ENCODE measurements around the gene HTD2.
A peak's percentile ranks its signal among the peaks of the same experiment; 100 is the strongest.

Gene HTD2

DNA sequence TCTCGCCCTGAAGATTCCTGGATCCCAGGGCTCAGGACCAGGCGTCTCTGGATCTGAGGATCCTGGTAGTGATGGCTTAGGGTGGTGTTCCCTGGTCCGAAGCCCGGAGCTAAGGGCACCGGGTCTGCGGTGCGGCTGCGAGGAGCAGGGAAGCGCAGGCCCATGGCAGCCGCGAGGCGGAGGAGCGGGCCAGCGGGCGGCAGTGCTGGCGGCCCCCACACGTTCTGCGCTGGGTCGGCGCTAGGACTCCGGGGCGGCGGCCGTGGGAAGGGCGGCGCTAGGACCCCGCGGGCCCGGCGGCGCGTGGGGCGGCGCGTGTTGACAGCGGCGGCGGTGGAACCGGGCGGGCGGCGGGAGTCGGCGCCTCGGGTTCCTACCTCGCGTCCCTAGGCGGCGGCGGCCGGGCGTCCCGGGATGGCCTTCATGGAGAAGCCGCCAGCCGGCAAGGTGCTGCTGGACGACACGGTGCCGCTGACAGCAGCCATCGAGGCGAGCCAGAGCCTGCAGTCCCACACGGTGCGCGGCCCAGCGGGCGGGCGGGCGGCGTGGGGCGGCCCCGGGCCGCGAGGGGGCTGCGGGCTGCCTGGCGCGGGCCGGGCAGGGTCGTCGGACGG lies 26.4 kb downstream of the HTD2 start, which contains the start of gene PXK:
Gene PXK (plus strand): TSS at position 318 of the 614 bp plus-strand sequence. CDS start 97 bp downstream, at position 415.
- H3K4me3 ChIP-seq (IDR thresholded peaks at IDR 0.05; ENCODE audit: insufficient read depth, low read depth, low read length), result peak within 1 kb of the TSS; percentile 62
- H3K4me2 ChIP-seq, result peak within 1 kb of the TSS; percentile 63
- H3K36me3 ChIP-seq (ENCODE audit: insufficient read depth), result no peaks in the 10 kb centered on the region
- no peaks in the 10 kb centered on the region for H3K79me2 ChIP-seq (ENCODE audit: insufficient read depth, low read depth)
- peaks cover 24% of the 10 kb centered on the region for H3K4me1 ChIP-seq (ENCODE audit: low read depth, poor library complexity, severe bottlenecking)
- no peaks in the 10 kb centered on the region for H4K20me1 ChIP-seq (ENCODE audit: insufficient read depth)
- TF ChIP-seq, protein P1, sequence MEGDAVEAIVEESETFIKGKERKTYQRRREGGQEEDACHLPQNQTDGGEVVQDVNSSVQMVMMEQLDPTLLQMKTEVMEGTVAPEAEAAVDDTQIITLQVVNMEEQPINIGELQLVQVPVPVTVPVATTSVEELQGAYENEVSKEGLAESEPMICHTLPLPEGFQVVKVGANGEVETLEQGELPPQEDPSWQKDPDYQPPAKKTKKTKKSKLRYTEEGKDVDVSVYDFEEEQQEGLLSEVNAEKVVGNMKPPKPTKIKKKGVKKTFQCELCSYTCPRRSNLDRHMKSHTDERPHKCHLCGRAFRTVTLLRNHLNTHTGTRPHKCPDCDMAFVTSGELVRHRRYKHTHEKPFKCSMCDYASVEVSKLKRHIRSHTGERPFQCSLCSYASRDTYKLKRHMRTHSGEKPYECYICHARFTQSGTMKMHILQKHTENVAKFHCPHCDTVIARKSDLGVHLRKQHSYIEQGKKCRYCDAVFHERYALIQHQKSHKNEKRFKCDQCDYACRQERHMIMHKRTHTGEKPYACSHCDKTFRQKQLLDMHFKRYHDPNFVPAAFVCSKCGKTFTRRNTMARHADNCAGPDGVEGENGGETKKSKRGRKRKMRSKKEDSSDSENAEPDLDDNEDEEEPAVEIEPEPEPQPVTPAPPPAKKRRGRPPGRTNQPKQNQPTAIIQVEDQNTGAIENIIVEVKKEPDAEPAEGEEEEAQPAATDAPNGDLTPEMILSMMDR (conservative IDR thresholded peaks at IDR 0.05; ENCODE audit: low read depth, low read length), result no peak
- no peak within 1 kb of the TSS for H3K27ac ChIP-seq
- H3K9ac ChIP-seq, result peak within 1 kb of the TSS; percentile 25; the same call in 1 of the 2 replicates
- H2AFZ ChIP-seq (ENCODE audit: low read depth), result peak within 1 kb of the TSS; percentile 79
- H3K27me3 ChIP-seq (ENCODE audit: insufficient read depth, low read depth), result no peaks in the 10 kb centered on the region

DNA sequence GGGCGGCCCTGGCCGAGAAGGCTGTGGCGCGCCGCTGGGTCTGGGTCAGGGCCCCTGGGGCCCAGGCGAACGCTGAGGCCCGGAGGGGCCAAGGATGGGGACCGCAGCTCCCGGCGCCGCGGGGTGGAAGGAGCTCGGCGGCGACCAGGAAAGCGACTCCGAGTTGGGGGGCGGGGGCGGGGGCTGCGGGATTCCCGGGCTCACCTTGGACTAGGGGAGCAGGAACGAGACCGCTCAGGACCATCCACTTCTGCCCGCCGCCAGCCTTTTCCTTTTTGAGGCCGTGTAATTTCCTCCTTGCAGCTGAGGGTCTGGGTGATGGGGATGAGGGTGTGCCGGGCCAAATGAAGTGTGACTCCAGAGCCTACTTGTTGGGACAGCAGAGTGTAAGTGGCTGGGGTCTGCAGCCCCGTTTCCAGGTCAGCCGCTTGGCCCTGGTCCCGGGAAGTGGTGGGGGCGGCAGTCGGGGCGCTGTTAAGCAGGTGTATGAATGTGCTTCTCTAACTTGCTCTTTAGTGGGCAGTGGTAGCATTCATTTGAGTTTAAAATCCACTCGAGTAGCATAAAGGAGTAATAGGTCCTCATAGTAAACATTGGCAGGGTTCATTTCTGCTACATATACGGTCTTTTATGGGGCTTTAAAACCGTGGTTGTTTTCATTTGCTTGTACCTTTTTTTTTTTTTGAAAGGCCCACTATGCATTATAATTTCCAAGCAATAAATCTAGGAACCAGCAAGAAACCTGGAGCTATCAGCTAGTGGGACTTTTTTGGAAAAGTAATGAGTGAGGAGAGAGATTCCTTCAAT lies 27.1 kb downstream of the HTD2 start:
- peak overlapping the region; percentile 25; the same call in 1 of the 2 replicates for H3K9ac ChIP-seq
- no peaks in the 10 kb centered on the region for H3K36me3 ChIP-seq (ENCODE audit: insufficient read depth)
- H4K20me1 ChIP-seq (ENCODE audit: insufficient read depth), result no peaks in the 10 kb centered on the region
- H3K4me3 ChIP-seq (IDR thresholded peaks at IDR 0.05; ENCODE audit: insufficient read depth, low read depth, low read length), result peak overlapping the region; percentile 62
- peaks cover 24% of the 10 kb centered on the region for H3K4me1 ChIP-seq (ENCODE audit: low read depth, poor library complexity, severe bottlenecking)
- no peaks in the 10 kb centered on the region for H3K79me2 ChIP-seq (ENCODE audit: insufficient read depth, low read depth)
- TF ChIP-seq, protein P1 (conservative IDR thresholded peaks at IDR 0.05; ENCODE audit: low read depth, low read length), result no peak
- peak overlapping the region; percentile 56 for H3K4me2 ChIP-seq
- no peaks in the 10 kb centered on the region for H3K27me3 ChIP-seq (ENCODE audit: insufficient read depth, low read depth)
- no peak overlapping the region for H3K27ac ChIP-seq
- H2AFZ ChIP-seq (ENCODE audit: low read depth), result peak overlapping the region; percentile 34; the same call in 1 of the 2 replicates

DNA sequence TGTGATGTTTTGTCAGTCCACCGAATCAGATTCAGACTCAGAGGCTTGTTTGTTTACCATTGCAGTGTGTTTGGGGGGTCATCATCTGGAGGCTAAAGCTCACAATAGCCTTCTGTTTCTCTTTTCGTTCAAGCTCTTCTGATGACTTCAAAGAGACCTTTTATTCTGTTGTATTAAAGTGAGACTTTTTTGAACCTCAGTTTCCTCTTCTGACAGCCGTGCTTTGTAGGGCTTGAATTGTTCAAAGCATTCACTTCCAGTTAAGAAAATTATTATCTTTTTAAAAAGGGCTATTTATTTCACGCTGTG lies 27.6 kb downstream of the HTD2 start:
- Histone ChIP-seq H3K27ac (no peak overlapping the region), H3K4me3 (IDR thresholded peaks at IDR 0.05; ENCODE audit: insufficient read depth, low read depth, low read length) (peak overlapping the region; percentile 62), H2AFZ (ENCODE audit: low read depth) (no peak overlapping the region), H3K9ac (no peak overlapping the region), H3K27me3 (ENCODE audit: insufficient read depth, low read depth) (no peaks in the 10 kb centered on the region), H3K36me3 (ENCODE audit: insufficient read depth) (no peaks in the 10 kb centered on the region), H3K4me1 (ENCODE audit: low read depth, poor library complexity, severe bottlenecking) (peaks cover 24% of the 10 kb centered on the region), H3K79me2 (ENCODE audit: insufficient read depth, low read depth) (no peaks in the 10 kb centered on the region), H4K20me1 (ENCODE audit: insufficient read depth) (no peaks in the 10 kb centered on the region), H3K4me2 (peak overlapping the region; percentile 56)
- TF ChIP-seq, protein P1 (conservative IDR thresholded peaks at IDR 0.05; ENCODE audit: low read depth, low read length), result no peak

DNA sequence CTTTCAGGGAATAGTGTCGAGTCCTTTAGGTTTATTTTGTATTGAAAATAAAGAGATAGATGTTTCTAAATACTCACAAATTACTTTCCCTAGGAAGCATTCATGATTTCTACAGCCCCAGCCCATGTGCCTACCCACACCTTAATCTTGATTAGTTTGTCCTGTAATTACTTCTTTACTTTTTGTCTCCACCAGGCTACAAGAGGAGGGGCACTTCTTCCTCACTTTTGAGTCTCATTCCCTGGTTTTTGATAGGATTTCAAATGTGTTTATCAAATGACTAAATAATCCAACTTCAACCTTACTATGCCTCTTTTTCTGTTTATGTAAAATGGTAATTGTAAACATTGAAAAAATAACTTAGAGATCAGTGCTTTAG lies 28.2 kb downstream of the HTD2 start:
- no peak overlapping the region for H3K27ac ChIP-seq
- H3K4me1 ChIP-seq (ENCODE audit: low read depth, poor library complexity, severe bottlenecking), result peaks cover 24% of the 10 kb centered on the region
- H3K79me2 ChIP-seq (ENCODE audit: insufficient read depth, low read depth), result no peaks in the 10 kb centered on the region
- H3K4me3 ChIP-seq (IDR thresholded peaks at IDR 0.05; ENCODE audit: insufficient read depth, low read depth, low read length), result no peak overlapping the region
- H3K9ac ChIP-seq, result no peak overlapping the region
- H4K20me1 ChIP-seq (ENCODE audit: insufficient read depth), result no peaks in the 10 kb centered on the region
- peak overlapping the region; percentile 56; the same call in 1 of the 2 replicates for H3K4me2 ChIP-seq
- no peaks in the 10 kb centered on the region for H3K27me3 ChIP-seq (ENCODE audit: insufficient read depth, low read depth)
- H3K36me3 ChIP-seq (ENCODE audit: insufficient read depth), result no peaks in the 10 kb centered on the region
- H2AFZ ChIP-seq (ENCODE audit: low read depth), result no peak overlapping the region
- TF ChIP-seq, protein P1 (conservative IDR thresholded peaks at IDR 0.05; ENCODE audit: low read depth, low read length), result no peak

All from KMS-11 (cell line).